DND-41 (cell line): Measurements from ENCODE around the gene TBC1D22A.

Experiments
- EZH2 ChIP-seq: IDR thresholded peaks from 3 replicates; pipeline ENCODE4 v1.6.1; 2012; ENCODE audit warnings: borderline replicate concordance, low read depth, mild to moderate bottlenecking, moderate library complexity, low read length, inconsistent platforms; ENCODE audit not compliant: severe bottlenecking
- TF ChIP-seq, protein P1 (sequence below): IDR thresholded peaks from 2 replicates; pipeline ENCODE4 v1.5.1; 2012; ENCODE audit warnings: borderline replicate concordance, low read length, moderate library complexity, mild to moderate bottlenecking; ENCODE audit not compliant: poor library complexity, severe bottlenecking; ENCODE audit errors: extremely low read depth

DNA sequence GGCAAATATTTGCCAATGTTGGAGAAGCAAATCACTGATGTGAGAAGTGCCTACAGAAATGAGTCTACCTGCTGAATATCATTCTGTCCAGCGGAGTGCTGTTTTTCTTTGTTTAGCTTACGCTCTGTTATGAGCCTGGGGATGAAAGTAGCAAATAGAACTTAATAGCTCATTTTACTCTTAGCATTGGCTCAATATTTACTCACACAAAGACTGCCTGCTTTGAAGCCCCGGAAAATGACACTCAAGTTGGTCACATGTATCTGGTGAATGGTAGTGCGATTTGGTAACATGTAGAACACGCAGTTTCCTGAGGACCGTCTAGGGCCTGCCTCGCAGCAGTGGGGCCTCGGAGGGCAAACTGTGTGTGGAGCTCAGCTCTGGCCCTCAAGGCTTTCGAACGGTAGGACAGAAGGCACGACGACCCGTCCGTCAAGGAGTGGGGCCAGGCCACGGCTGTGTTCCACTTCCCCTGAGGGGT is 38.9 kb downstream of the TBC1D22A start:
- TF ChIP-seq, protein P1, sequence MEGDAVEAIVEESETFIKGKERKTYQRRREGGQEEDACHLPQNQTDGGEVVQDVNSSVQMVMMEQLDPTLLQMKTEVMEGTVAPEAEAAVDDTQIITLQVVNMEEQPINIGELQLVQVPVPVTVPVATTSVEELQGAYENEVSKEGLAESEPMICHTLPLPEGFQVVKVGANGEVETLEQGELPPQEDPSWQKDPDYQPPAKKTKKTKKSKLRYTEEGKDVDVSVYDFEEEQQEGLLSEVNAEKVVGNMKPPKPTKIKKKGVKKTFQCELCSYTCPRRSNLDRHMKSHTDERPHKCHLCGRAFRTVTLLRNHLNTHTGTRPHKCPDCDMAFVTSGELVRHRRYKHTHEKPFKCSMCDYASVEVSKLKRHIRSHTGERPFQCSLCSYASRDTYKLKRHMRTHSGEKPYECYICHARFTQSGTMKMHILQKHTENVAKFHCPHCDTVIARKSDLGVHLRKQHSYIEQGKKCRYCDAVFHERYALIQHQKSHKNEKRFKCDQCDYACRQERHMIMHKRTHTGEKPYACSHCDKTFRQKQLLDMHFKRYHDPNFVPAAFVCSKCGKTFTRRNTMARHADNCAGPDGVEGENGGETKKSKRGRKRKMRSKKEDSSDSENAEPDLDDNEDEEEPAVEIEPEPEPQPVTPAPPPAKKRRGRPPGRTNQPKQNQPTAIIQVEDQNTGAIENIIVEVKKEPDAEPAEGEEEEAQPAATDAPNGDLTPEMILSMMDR: no peak
- no peak for TF ChIP-seq EZH2
